Pancreas (tissue), 8 donors: Measurements from ENCODE around the gene UBB. TPM values are rescaled to one million over a fixed set of nuclear protein-coding genes. Genes with fewer than 3 reads are reported as not detected.

Experiments used
- polyA plus RNA-seq, 2 donors: library from polyadenylated mRNA; stranded (reverse); fragments of 200-250 nt; gene quantifications; one replicate each; pipeline ENCODE4 v1.2.3, GENCODE V29; 2013
- total RNA-seq, 6 donors: library from RNA; stranded (reverse); fragmentation: NEBNext Ultra II Directional in 4 of 6; extraction: Animal tissue kit (Norgen Biotek cat#: 25700) in 4 of 6; gene quantifications; one replicate each; pipeline versions ENCODE4 v1.2.1 to v1.2.4, GENCODE V29; 2021 to 2023
- donor health status: healthy with polysubstance abuse.
- donor health status: DM: no; HTN: no; CAD: no; lungs with moderate emphysema.
- donor health status: DM: no; HTN: no; CAD: no.
- donor health status: Bipolar disorder and iron deficiency.
- donor health status: DM: yes; HTN: yes; CAD: no.
- donor health status: DM: no; HTN: no; CAD: no.
- donor health status: DM: no; HTN: no; CAD: no.
- donor health status: DM: yes; HTN: yes; CAD: no.

The UBB gene
- total and polyA plus RNA-seq, 8 donors: 321 to 972 (median 684) TPM

Other genes starting within 250 kb of the UBB start
- gene NCOR1, start 165.6 kb upstream of the UBB start, total RNA-seq: 10 to 100 TPM; 39.8 to 79.2 (median 49.5) TPM
- 100 to 1,000 TPM in 1 of 2 donors, 10 to 100 TPM in 1; 36.7 to 123 TPM for gene NCOR1, start 165.6 kb upstream of the UBB start, polyA plus RNA-seq
- gene PIGL, start 163.9 kb upstream of the UBB start, total RNA-seq: 10 to 100 TPM; 11.3 to 21.3 (median 13.8) TPM
- gene PIGL, start 163.9 kb upstream of the UBB start, polyA plus RNA-seq: 10 to 100 TPM; 23.1 to 27.1 TPM
- gene CENPV, start 27.6 kb upstream of the UBB start, total RNA-seq: 10 to 100 TPM in 2 of 6 donors, 1 to 10 TPM in 4; 7.6 to 12.6 (median 8.6) TPM
- 10 to 100 TPM; 19.2 to 26.1 TPM for gene CENPV, start 27.6 kb upstream of the UBB start, polyA plus RNA-seq
- 10 to 100 TPM in 2 of 6 donors, 1 to 10 TPM in 4; 2.8 to 14.7 (median 6.0) TPM for gene TRPV2, start 34.5 kb downstream of the UBB start, total RNA-seq
- gene TRPV2, start 34.5 kb downstream of the UBB start, polyA plus RNA-seq: 10 to 100 TPM in 1 of 2 donors, 1 to 10 TPM in 1; 7.8 to 10.8 TPM
- 1 to 10 TPM in 5 of 6 donors, under 1 TPM in 1; 0.95 to 2.7 (median 1.5) TPM for gene LRRC75A, start 111.1 kb downstream of the UBB start, total RNA-seq
- 1 to 10 TPM; 2.3 to 4.0 TPM for gene LRRC75A, start 111.1 kb downstream of the UBB start, polyA plus RNA-seq
- 1 to 10 TPM; 1.9 to 4.8 (median 2.8) TPM for gene ZNF287, start 188.1 kb downstream of the UBB start, total RNA-seq
- gene ZNF287, start 188.1 kb downstream of the UBB start, polyA plus RNA-seq: 1 to 10 TPM; 1.8 to 3.5 TPM